ENCODE measurements around the gene PGAP1.

PGAP1 gene

GRCh38 chr2:196792865-196793264 is 133.6 kb downstream of the PGAP1 start:
- no peak for DNase-seq

- no peak for DNase-seq
Measured at GRCh38 chr2:196783431-196784094, 142.9 kb downstream of the PGAP1 start.

Data from NCI-H1694 (cell line).